NCI-H1105 (cell line): Measurements from ENCODE around the gene SGTA.

Experiments used
- DNase-seq: peaks from one replicate; lab custom pipeline; 2025; lab: John Stamatoyannopoulos, UW

The SGTA gene

GRCh38 chr19:2755448-2755705, 27.7 kb downstream of the SGTA start:
- no peak for DNase-seq

GRCh38 chr19:2754659-2755447, 28.2 kb downstream of the SGTA start:
- DNase-seq, result no peak

GRCh38 chr19:2751438-2751830, 31.6 kb downstream of the SGTA start:
- no peak for DNase-seq

- no peak for DNase-seq
Measured at GRCh38 chr19:2750808-2751437, 32.1 kb downstream of the SGTA start.

GRCh38 chr19:2747349-2747748, 35.7 kb downstream of the SGTA start:
- DNase-seq, result no peak

- DNase-seq, result no peak
Measured at GRCh38 chr19:2744113-2744512, 39.0 kb downstream of the SGTA start.

GRCh38 chr19:2743099-2743498, 40.0 kb downstream of the SGTA start:
- no peak for DNase-seq

- no peak for DNase-seq
Measured at GRCh38 chr19:2740314-2740656, 42.8 kb downstream of the SGTA start.

GRCh38 chr19:2739602-2740313, 43.3 kb downstream of the SGTA start, which contains the start of gene SLC39A3:
Gene SLC39A3 (minus strand): TSS chr19:2740017. CDS start chr19:2737257, 2,760 bp downstream.
- DNase-seq, result peak; percentile 94

- DNase-seq, result no peak
Measured at GRCh38 chr19:2736550-2737190, 46.4 kb downstream of the SGTA start.

- no peak for DNase-seq
Measured at GRCh38 chr19:2735374-2735773, 47.7 kb downstream of the SGTA start.

- DNase-seq, result no peak
Measured at GRCh38 chr19:2734589-2735288, 48.3 kb downstream of the SGTA start.

- no peak for DNase-seq
Measured at GRCh38 chr19:2733930-2734588, 49.0 kb downstream of the SGTA start.

GRCh38 chr19:2732883-2733282, 50.2 kb downstream of the SGTA start:
- DNase-seq, result no peak

GRCh38 chr19:2732157-2732725, 50.8 kb downstream of the SGTA start:
- no peak for DNase-seq

GRCh38 chr19:2731181-2731995, 51.7 kb downstream of the SGTA start:
- no peak for DNase-seq

- DNase-seq, result no peak
Measured at GRCh38 chr19:2729943-2730818, 52.9 kb downstream of the SGTA start.

- DNase-seq, result no peak
Measured at GRCh38 chr19:2728783-2729387, 54.2 kb downstream of the SGTA start.

GRCh38 chr19:2727640-2727944, 55.5 kb downstream of the SGTA start:
- DNase-seq, result no peak
